ENCODE results near the gene CYP8B1. TPM values are rescaled to one million over a fixed set of nuclear protein-coding genes. Genes with fewer than 3 reads are reported as not detected.
A peak's percentile ranks its signal among the peaks of the same experiment; 100 is the strongest.

Gene CYP8B1
- total RNA-seq, 1 donor from 2014 or later = not detected

GRCh38 chr3:42906848-42907183 is 31.1 kb upstream of the CYP8B1 start:
- intact Hi-C loops (cut with micrococcal nuclease) = no loop called here
- Histone ChIP-seq H3K36me3 (peaks cover 41% of the 10 kb centered on the region), H3K4me1 (peaks cover 23% of the 10 kb centered on the region), H3K27me3 (ENCODE audit: low read depth) (no peaks in the 10 kb centered on the region), H3K27ac (replicated peaks) (peak overlapping the region; percentile 73), H3K4me3 (peak overlapping the region; percentile 81), H3K9me3 (replicated peaks) (peaks cover 21% of the 10 kb centered on the region)
- TF ChIP-seq CTCF (IDR thresholded peaks at IDR 0.05; ENCODE audit: borderline replicate concordance) = no peak
- no peak for DNase-seq

GRCh38 chr3:42906070-42906847 is 30.6 kb upstream of the CYP8B1 start, which contains the start of gene ZNF662:
TSS of gene ZNF662 (plus strand) at chr3:42906142. CDS start at chr3:42908115, 1,973 bp downstream.
- Histone ChIP-seq H3K36me3 (peaks cover 35% of the 10 kb centered on the region), H3K27ac (replicated peaks) (peak within 1 kb of the TSS; percentile 73), H3K4me3 (peak within 1 kb of the TSS; percentile 81), H3K4me1 (peaks cover 23% of the 10 kb centered on the region), H3K27me3 (ENCODE audit: low read depth) (no peaks in the 10 kb centered on the region), H3K9me3 (replicated peaks) (peaks cover 15% of the 10 kb centered on the region)
- DNase-seq = peak; percentile 62
- TF ChIP-seq CTCF (IDR thresholded peaks at IDR 0.05; ENCODE audit: borderline replicate concordance) = no peak
- intact Hi-C loops (cut with micrococcal nuclease) = no loop called here

DNA sequence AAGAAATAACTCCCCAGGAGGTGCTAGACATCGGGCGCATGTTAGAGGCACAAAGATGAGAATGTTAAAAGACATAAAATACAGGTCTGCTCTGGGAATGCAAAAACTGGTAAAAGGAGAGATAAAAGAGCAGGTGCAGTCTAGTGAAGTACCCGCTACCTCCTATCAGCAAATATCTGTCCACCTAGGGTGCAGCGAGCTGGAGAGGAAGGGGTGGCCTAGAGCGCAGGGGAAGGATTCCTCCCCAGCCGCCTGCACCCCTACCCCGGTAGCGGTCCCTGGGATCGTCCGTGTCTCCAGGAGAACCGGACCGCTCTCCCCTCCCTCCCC is 30.0 kb upstream of the CYP8B1 start:
- Histone ChIP-seq H3K9me3 (replicated peaks) (peaks cover 10% of the 10 kb centered on the region), H3K4me1 (peaks cover 23% of the 10 kb centered on the region), H3K4me3 (peak overlapping the region; percentile 81), H3K27me3 (ENCODE audit: low read depth) (no peaks in the 10 kb centered on the region), H3K27ac (replicated peaks) (peak overlapping the region; percentile 73), H3K36me3 (peaks cover 30% of the 10 kb centered on the region)
- no peak for TF ChIP-seq CTCF (IDR thresholded peaks at IDR 0.05; ENCODE audit: borderline replicate concordance)
- intact Hi-C loops (cut with micrococcal nuclease) = no loop called here
- no peak for DNase-seq

DNA sequence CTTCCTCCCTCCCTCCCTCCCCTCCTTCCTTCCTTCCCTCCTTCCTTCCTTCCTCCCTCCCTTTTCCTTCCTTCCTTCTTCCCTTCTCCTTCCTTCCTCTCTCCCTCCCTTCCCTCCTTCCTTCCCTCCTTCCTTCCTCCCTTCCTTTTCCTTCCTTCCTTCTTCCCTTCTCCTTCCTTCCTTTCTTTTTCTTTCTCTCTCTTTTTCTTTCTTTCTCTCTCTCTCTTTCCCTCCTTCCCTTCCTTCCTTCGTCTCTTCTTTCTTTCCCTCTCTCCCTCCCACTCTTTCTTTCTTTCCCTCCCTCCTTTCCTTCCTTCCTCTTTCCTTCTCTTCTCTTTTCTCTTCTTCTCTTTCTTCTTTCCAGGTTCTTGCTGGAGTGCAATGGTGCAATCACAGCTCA is 28.4 kb upstream of the CYP8B1 start:
- no peak for TF ChIP-seq CTCF (IDR thresholded peaks at IDR 0.05; ENCODE audit: borderline replicate concordance)
- no peaks in the 10 kb centered on the region for H3K9me3 ChIP-seq (replicated peaks)
- H3K36me3 ChIP-seq = peaks cover 15% of the 10 kb centered on the region
- H3K27me3 ChIP-seq (ENCODE audit: low read depth) = no peaks in the 10 kb centered on the region
- no peak overlapping the region for H3K27ac ChIP-seq (replicated peaks)
- intact Hi-C loops (cut with micrococcal nuclease) = no loop called here
- peaks cover 23% of the 10 kb centered on the region for H3K4me1 ChIP-seq
- DNase-seq = no peak
- no peak overlapping the region for H3K4me3 ChIP-seq

DNA sequence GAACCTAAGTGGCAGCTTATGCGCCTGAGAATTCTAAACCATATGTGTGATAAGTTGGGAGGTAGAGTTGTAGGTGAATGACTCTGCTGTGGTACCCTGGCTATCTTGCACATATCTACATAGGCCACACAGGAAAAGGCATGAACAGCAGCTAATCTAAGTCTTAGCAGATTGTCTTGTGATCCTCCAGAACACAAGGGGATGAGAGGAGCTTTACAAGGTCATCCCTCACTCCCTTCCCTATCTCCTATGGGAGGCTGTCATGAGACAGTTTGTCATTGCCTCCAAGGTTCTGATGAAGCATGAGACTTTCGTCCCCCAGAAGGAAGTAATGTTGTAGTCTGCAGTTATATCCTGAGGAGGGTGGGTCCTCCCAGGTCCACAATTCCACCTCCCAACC is 26.6 kb upstream of the CYP8B1 start:
- Histone ChIP-seq H3K4me3 (no peak overlapping the region), H3K4me1 (peaks cover 20% of the 10 kb centered on the region), H3K9me3 (replicated peaks) (no peaks in the 10 kb centered on the region), H3K27ac (replicated peaks) (no peak overlapping the region), H3K36me3 (no peaks in the 10 kb centered on the region), H3K27me3 (ENCODE audit: low read depth) (no peaks in the 10 kb centered on the region)
- no peak for DNase-seq
- no peak for TF ChIP-seq CTCF (IDR thresholded peaks at IDR 0.05; ENCODE audit: borderline replicate concordance)
- intact Hi-C loops (cut with micrococcal nuclease) = no loop called here

Data from left ventricle myocardium inferior (tissue), 1 donor.